CMK (cell line): ENCODE results near the gene CADPS.

Experiments used
- DNase-seq: peaks from one replicate; pipeline ENCODE4 v3.0.0-alpha.2; 2010; ENCODE audit warnings: low read depth

Gene CADPS

DNA sequence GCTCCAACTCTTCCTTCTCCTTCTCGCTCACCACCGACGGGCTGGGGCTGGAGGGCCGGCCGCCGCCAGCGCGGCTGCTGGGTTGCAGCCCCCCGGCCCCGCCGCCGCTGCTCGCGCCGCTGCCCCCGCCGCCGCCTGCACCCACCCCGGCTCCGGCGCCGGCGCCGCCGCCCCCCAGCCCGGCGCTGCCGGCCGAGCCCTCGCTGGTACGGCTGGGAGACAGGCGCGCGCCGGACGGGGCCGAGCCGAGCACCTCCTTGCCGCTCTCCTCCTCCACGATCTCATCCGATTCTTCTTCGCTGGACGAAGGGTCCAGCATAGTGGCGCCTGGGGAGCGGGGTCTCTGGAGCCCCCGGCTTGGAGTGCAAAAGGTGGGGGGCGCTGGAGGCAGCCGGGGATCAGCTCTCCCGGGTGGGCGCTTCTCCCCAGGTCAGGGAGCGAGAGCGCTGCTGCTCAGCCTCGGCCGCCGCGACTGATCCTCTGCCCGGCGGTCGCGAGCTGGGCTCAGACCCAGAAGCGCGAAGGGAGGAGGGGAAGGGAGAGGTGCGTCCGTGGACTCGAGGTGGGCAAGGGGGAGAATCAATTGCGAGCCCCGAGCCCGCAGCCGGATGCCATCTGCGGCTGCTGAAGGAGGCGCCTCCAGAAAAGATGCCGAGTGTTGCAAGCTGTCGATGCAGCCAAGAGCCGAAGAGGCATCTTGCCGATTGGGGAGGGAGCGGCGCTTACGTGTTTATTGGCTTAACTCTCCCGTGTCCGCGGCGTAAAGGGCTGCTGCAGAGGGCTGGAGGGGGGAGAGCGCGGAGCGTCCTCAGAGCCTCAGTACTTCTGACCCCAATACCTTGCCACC is at the start of gene CADPS:
Gene CADPS, minus strand, starts transcription at position 706 of the 847 bp plus-strand sequence. Its CDS starts 387 bp downstream, at position 319.
- no peak for DNase-seq

DNA sequence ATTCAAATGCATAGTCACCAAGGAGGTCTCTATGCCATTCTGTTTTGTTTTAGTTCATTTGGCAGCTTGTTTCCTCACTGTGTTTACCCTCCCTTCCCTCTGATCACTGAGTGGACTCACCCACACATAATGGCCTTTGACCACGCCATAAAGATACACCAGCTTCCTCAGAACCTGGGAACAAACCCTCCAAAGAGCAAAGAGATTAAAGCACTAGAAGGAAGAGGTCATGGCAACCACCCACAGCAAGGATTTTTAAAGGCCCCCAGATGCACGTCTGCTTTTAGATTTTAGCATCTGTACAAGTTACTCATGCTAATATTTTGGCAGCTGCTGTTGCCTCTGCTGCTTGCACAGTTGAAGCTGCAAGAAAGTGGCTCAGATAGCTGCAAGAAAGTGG is 47.9 kb upstream of the CADPS start:
- DNase-seq, result no peak

DNA sequence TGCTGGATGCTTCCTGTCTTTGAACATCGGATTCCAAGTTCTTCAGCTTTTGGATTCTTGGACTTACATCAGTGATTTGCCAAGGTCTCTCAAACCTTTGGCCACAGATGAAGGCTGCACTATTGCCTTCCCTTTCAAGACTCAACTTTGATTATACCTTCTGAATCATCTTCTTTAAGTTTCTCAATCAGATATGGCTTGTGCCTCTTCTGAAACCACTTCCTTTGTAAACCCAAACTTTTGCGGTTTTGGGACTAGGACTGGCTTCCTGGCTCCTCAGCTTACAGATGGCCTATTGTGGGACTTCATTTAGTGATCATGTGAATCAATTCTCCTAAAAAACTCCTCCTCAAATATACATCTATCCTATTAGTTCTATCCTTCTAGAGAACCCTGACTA is 47.1 kb upstream of the CADPS start:
- DNase-seq, result no peak

DNA sequence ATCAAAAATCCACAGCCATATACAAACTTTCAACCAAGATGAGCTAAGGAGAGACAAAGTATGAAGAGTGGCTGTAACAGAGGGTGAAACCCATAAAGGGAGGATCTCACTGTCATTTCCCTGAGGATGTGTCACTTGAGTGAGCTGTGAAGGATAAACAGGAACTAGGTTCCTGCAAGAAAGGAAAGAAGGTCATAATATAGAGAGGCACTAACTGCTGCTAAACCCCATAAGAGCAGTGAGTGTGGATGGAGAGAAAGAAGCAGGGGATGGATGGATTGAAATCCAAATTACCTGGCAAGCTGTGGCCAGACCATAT is 45.2 kb upstream of the CADPS start:
- DNase-seq, result no peak

DNA sequence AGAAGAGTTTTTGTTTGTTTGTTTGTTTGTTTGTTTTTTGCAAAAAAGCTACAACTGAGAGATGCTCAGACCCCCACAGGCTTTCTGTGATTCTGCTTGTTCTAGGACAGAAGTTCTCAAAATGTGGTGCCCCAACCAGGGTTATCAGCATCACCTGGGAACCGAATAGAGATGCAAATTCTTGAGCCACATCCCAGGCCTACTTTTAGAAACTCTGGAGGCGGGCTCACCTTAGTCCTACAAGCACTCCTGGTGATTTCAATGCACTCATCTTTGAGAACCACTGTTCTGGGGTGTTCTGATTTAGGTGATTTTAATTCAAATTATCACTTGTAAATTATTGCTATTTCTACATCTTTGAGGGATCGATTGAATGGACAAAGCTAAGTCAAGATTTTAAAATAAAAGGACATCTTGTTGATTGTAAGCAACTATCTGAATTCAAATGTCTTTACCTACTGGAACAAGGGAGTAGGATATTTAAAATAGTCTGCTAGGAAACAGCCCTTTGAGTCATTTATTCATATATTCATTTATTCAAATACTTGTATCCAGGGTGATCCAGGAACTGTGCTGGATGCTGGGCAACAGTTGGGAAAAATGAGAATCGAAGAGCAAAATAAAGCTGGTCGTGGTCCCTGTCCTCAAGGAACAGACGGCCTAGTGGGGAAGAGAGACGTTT is 44.7 kb upstream of the CADPS start:
- DNase-seq, result no peak

DNA sequence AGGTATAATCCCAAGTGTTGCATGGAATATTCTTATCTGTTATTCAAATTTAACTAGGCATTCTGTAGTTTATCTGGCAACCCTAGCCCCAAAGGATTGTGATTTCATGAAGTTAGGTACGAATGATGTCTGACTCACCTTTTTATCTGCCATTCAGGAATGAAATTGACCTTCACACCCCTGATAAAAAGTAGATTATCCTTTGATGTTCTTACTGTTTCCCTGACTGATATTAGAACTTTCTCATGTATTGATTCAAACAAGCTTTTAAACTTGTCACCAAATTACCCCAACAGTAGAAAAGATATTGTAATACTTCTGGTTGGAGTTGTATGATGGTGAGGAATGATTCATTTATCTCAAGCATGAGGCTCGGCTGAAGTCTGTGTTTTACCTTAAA is 43.6 kb upstream of the CADPS start:
- no peak for DNase-seq

DNA sequence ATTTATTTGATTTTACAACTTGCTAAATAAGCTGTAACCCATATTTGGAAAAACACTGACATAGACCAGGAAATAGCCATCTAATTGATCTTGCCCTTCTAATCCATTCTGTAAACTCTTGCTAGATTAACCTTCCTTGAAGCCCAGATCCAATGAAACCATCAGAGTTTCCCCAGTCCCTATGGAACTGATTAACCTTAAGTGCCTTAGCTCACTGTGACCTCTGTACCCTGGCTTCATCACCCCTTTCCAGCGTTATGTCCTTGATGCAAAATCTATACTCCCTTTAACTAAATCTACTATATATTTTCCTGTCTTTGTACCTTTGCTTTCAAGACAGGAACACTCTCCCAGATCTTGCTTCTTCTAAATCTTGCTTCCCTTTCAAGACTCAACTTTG is 42.9 kb upstream of the CADPS start:
- no peak for DNase-seq

DNA sequence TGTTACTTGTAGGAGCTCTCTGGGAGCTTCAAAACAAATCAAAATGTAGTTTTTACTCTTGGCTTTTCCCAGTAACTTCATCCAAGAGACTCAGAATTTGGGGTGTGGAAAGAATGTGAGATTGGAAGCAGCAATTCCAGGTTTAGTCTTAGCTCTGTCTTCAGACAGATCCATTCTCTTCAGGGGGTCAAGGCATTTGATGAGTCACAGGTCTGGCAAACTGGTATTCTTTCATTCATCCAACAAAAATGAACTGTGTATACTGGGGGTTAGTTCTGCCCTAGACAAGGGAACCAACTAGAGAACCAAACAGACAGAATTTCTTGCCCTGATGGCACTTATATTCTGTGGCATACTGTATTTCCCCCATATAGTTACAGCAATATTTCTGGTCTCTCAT is 36.3 kb upstream of the CADPS start:
- no peak for DNase-seq

DNA sequence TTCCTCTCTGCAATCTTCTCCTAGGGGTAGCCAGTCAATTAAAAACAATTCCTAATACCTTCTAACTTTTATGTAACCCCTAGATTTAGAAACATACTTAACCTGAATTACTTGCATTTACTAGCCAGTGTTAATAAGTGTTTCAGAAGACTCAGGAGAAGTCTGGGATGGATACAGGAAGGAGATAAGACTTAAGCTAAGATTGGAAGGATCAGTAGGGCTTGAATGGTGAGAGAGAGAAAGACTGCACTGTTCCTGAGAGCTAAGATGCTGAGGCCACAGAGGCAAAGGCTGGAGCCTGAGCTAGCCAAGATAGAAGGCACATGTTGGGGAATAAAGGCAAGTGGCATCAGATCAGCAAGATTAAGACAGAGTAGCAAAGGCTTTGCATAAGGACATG is 30.1 kb upstream of the CADPS start:
- no peak for DNase-seq

DNA sequence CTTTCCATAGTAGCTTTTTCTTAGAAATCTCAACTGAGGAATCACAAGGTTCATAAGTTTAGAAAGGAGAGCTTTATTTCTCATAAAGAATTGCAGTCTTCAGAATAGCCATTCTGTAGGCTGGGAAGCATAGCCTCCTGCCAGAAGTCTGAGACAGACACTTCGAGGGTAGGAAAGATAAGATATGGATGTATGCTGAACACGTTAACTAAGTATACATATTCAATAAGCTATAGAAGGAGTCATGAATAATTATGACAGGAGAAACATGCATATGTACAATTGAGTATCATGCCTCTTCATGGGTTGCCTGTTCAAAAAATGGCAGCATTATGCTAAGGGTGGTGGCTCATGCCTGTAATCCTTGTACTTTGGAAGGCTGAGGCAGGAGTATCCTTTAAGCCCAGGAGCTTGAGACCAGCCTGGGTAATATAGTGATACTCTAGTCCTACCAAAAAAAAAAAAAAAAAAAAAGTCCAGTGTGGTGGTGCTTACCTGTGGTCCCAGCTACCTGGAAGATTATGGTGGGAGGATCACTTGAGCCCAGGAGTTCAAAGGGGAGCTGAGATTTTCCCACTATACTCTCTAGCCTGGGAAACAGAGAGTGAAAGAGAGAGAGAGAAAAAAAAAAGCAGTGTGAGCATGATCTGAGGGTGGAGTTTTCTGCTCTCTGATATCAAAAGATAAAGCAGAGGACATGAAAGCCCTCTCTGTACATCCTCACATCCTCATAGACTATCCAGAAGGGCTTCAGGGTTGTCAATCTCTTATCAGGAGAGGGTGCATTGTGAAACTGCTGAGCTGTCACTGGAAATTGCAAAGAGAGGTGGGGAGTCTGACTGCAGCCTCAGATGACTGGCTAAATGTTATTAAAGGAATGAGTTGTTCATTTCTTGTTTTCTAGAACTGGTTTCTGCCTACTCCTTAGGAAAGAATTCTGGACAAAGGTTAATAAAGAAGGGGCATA is 23.6 kb upstream of the CADPS start:
- DNase-seq, result no peak

DNA sequence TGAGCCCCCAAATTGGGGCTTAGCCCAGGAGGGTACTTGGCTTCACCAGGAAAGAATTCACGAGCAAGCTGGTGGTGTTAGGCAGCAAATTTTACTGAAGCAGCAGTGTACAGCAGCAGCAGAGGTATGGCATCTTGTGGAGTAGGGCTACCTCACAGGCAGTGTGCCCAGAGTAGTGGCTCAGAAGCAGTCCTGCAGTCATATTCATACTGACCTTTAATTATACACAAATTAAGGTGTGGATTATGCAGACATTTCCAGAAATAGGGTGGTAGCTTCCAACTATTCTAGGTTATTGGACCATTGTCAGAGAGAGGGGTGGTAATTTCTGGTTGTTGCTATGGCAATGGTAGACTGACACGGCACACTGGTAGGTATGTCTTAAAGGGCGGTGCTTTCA is 20.7 kb upstream of the CADPS start:
- no peak for DNase-seq

DNA sequence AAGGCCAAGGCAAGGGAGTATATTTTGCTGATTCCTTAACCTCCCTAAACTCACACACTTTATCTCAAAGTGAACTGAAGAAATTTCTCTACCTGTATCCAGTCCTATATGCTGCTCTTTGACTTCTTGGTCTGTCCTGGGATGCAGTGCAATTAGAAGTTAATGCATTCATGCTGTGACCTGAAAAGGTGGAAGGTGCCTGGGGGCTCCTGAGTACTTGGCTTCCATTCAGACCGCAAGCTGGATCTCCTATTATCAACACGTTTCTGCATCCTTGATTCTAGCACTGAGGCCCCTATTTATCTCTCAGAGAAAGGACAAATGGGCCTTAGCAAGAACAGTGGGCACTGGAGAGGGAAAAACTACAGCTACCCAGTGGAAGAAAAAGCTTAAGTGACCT is 17.7 kb upstream of the CADPS start:
- no peak for DNase-seq

DNA sequence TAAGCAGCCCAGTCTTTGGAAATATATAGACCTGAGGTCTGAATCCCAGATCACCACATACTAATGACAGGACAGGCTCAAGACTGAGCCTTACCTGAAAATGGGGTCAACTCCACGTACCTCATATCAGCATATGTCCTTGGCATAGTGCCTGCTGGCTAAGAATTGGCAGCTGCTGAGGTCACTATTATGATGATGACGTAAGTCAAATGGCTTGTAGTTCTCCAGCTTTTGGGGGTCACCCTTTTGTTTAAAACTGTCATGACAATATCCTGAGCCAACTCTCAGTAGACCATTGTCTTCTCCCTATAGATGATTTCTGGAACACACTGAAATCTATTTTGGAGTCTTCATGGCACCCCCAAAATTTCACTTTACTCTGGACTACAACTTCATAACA is 16.8 kb upstream of the CADPS start:
- no peak for DNase-seq

DNA sequence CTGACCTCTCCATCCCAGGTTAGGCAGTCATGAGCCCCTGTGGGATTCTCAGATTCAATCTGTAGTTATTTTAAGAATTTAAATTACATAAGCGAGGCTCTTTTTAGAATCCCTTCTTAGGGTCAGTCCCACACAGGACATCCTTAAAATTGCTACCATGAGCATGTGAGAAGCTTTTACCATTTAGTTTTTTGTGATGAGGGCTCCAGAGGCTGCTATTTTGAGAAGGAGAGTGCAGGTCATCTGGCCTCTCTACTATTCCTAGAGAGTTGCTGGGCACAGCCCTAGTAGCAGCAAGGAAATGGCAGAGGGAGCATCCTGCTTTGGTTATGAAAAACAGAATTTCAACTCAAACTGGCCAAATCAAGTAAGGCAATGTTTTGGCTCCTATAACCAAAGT is 13.6 kb upstream of the CADPS start:
- DNase-seq, result no peak

DNA sequence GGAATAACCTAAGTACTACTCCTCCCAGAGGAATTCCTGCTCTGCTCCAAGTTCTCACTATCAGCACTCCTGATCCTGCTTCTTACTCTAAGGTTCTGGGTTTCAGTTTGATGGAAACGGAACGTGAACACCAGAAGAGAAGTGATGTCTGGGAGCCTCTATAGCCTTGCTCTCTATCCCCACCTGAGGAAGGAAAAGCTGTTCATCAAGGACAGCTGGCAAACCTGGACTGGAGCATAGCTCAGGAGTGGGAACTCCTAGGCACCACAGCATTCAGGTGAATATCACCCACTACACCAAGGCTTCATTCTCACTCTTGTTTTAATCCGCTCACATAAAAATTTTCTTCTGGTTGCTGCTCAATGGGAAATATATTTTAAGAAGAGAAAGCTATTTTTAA is 13.0 kb upstream of the CADPS start:
- no peak for DNase-seq

DNA sequence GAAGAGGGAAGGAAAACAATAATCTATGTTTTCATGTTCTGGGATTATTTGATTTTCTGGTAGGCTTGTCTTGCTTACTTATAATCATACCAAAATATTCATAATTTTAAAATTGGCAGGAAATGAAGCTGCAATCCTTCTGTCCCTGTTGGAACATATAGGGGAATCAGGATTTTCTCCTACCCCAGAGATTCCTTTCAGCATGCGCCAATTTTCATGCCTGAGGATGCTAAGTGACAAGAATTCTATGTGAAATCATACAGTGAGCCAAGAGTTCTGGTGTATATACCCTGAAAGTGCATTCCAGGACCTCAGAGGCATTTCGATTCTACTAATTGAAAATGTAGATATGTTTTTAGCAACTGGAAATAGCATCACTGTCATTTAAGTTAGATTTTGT is 9.9 kb upstream of the CADPS start:
- DNase-seq, result no peak

DNA sequence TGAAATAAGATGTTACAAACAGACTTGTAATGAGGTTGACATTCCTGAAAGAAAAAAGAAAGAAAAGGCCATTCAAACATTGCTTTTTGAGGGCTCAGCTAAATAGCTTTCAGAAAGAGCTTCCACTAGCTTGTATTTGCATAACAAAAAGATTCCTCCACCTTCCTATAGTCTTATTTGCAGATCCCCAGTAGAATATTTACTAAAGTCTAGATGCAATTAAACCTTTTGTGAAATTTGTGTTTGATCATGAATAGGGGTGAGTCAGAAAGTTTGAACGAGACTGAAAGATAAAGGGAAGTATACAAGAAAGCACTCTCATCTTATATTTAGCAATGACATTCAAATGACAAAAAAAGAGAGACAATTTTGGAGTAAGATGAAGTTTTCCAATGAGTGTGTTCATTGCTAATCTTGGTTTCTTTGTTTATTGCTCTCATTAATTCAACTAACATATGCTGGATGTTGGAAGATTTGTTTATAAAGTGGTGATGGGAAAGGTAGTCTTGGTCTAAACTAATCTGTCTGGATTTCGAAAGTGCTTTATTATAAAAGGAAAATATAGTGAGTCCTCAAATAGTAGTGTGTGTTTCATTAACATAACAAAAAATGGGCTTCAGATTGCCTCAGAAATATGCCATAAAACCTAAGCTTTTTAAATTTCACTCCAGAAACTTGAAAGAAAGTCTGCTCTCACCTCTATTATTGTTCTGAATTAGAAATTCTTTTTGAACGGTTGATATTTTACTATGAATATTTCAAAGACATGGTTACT is 9.1 kb upstream of the CADPS start:
- no peak for DNase-seq

DNA sequence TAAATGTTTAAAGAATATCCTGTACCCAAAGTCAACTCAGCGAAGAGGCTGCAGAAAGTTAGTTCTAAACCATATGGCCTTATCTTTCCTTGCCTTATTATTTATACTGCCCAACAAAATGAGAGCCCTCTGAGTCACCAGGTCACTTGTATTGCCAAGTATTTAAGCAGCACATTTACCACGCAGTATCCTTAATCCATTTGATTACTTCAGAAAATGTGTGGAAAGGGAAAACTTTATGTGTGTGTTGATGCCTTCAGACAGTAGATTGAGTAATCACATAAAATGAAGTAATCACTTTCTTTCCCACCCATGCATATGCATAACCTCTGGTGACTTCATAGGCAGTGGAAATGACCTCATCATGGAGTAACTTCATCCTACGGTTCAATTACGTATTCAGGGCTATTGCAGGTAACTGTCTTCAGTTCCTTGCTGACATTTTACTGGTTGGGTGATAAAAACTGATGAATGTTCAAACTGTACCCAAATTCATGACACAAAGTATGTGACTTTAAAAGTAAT is 7.5 kb upstream of the CADPS start:
- DNase-seq, result no peak

DNA sequence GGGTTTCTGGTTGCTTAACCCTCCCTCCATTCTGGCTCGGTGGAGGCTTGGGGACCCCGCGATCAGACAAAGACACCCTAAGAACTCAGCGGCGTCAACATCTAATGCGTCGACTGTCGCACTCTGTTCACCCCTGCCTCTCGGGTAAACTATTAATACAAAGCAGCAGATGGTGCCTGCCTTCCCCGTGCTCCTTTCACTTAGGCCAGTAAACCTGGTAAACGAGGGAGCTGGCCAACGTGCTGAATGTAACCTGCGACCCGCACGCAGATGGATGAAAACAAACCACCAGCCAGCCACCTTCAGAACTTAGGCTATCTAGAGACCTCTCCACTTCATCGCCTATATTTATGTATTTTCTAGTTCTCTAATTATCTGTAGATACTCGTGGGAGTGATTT is 848 bp upstream of the CADPS start:
- no peak for DNase-seq

DNA sequence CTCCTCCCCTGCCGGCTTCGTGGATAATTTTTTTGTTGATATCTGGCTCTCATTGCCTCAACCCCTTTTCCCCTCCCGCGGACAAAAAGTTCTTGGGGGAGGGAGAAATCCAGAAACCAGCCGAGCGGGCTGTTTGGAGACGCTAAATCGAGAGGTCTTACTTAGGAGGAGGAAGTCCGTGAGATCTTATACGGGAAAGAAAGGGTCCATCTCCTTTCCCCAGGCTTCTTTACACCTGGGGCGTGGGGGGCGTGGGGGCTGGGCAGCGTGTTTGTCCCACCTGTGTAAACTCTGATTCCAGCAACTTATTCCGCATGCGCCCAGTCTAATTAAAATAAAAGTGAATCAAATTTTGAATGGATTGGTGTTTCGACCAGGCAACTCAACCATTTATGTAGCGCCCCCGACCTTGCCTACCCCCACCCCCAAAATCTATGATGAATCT is 364 bp upstream of the CADPS start:
- no peak for DNase-seq
